ENCODE data around the gene C5orf63. TPM values are rescaled to one million over a fixed set of nuclear protein-coding genes. Genes with fewer than 3 reads are reported as not detected.
"Not testable (repeated sequence)": the region's sequence is repeated elsewhere in the genome, so short reads cannot be mapped to it uniquely, and the experiment has no call there.

The C5orf63 gene
- total RNA-seq, 2 experiments from 2014 or later = 8.8 to 11.6 TPM

DNA sequence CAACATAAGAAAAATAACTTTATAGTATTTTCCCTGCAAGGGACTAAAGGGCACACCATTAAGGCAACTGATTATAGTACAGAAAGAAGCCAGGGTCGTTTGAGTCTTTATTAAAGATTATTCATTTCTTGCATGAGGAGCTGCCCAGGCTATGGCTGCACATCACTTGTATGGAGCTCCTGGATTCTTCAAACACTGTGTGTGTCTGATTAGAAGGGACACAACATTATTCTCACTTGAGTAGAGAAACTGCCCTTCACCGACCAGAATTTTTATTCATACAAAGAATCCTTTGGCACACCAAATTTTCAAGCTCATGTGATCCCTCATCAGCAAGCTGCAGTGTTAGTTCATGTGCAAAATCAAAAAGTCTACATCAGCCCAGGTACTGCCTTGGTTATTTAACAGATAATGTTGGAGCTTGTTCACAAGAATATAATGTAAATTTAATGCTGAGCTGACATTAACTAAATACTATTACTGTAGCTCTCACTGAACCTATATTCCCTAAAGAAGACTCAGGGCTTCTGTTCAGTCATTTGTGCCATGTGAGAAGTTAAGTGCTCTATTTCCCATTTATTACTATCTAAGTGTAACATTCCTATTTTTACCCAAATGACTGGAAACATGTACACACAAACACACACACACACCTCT lies 9.9 kb downstream of the C5orf63 start:
- Mint-ChIP-seq H3K36me3 (peaks cover 12% of the 10 kb centered on the region), H3K9me3 (no peaks in the 10 kb centered on the region), H3K4me3 (no peak overlapping the region), H3K4me1 (peaks cover 2% of the 10 kb centered on the region), H3K27ac (no peak overlapping the region), H3K27me3 (no peaks in the 10 kb centered on the region)
- DNase-seq (no peak), ATAC-seq (ENCODE audit: low read depth) (no peak)
- POLR2A ChIA-PET = interaction anchor here (1.7 kb wide), 1 partner anchor 9 kb away, joined by 6 read pairs; no protein-coding TSS in a partner anchor

- Mint-ChIP-seq H3K9me3 (no peaks in the 10 kb centered on the region), H3K4me1 (peaks cover 2% of the 10 kb centered on the region), H3K27ac (no peak overlapping the region), H3K4me3 (no peak overlapping the region), H3K36me3 (peaks cover 13% of the 10 kb centered on the region), H3K27me3 (no peaks in the 10 kb centered on the region)
- no peak for DNase-seq
- no peak for ATAC-seq (ENCODE audit: low read depth)
- POLR2A ChIA-PET = no interaction called here
These were observed 11.3 kb downstream of the C5orf63 start for GRCh38 chr5:127061956-127062355.

DNA sequence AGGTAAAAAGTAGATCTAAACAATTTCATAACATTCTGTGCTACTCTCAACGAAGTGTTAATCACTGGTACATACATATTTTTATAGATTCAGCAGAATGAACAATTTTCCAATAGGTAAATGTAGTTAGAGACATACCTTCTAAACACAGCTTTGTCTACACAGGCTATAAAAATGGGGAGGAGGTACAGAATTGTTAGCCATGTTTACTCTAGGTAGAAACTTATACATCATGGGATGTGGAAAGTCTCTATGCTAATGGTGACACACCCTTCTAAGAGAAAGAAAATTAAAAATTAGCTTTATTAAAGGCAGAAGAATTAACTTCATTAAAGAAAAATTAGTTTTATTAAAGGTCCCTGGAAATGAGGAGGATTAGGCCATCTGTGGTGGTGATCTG lies 11.8 kb downstream of the C5orf63 start:
- DNase-seq (no peak), ATAC-seq (ENCODE audit: low read depth) (no peak)
- no peaks in the 10 kb centered on the region for H3K27me3 Mint-ChIP-seq
- peaks cover 2% of the 10 kb centered on the region for H3K4me1 Mint-ChIP-seq
- H3K9me3 Mint-ChIP-seq = no peaks in the 10 kb centered on the region
- H3K27ac Mint-ChIP-seq = no peak overlapping the region
- peaks cover 14% of the 10 kb centered on the region for H3K36me3 Mint-ChIP-seq
- no peak overlapping the region for H3K4me3 Mint-ChIP-seq
- POLR2A ChIA-PET = no interaction called here

DNA sequence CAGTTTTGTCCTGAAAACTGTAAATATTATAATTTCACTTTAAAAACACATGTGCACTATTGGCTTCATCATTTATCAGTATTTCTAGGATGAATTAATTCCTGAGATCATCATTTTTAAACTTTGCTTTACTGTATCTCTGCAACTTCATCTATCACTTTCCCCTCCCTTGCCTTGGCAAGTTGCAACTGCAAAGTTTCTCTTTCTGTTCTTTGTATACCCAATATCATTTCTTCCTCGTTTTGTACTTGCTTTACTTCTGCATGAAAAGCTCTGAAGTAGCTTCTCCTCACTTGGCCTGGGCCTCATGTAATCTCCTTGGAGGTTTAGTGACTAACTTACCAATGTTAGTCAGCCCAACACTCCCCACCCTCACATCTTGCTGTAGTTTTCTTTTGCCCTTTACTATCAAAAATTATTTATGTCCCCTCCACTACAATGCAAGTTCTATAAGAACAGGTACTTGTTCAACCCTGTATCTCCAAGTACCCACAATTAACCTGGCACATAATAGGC lies 12.8 kb downstream of the C5orf63 start:
- no peak overlapping the region for H3K27ac Mint-ChIP-seq
- H3K27me3 Mint-ChIP-seq = no peaks in the 10 kb centered on the region
- POLR2A ChIA-PET = no interaction called here
- no peak overlapping the region for H3K4me3 Mint-ChIP-seq
- ATAC-seq (ENCODE audit: low read depth) (no peak), DNase-seq (no peak)
- peaks cover 4% of the 10 kb centered on the region for H3K9me3 Mint-ChIP-seq
- H3K36me3 Mint-ChIP-seq = peaks cover 23% of the 10 kb centered on the region
- peaks cover 2% of the 10 kb centered on the region for H3K4me1 Mint-ChIP-seq

- H3K27ac Mint-ChIP-seq = no peak overlapping the region
- peaks cover 36% of the 10 kb centered on the region for H3K36me3 Mint-ChIP-seq
- POLR2A ChIA-PET = no interaction called here
- no peak for DNase-seq
- no peak for ATAC-seq (ENCODE audit: low read depth)
- peaks cover 5% of the 10 kb centered on the region for H3K9me3 Mint-ChIP-seq
- H3K4me1 Mint-ChIP-seq = peaks cover 4% of the 10 kb centered on the region
- no peak overlapping the region for H3K4me3 Mint-ChIP-seq
- no peaks in the 10 kb centered on the region for H3K27me3 Mint-ChIP-seq
These were observed 16.4 kb downstream of the C5orf63 start for GRCh38 chr5:127056896-127057295.

GRCh38 chr5:127055880-127056653 lies 17.2 kb downstream of the C5orf63 start:
- Mint-ChIP-seq H3K27ac (no peak overlapping the region), H3K4me3 (no peak overlapping the region), H3K9me3 (peaks cover 5% of the 10 kb centered on the region), H3K36me3 (peaks cover 38% of the 10 kb centered on the region), H3K4me1 (peaks cover 4% of the 10 kb centered on the region), H3K27me3 (no peaks in the 10 kb centered on the region)
- DNase-seq (no peak), ATAC-seq (ENCODE audit: low read depth) (no peak)
- POLR2A ChIA-PET = interaction anchor here (0.9 kb wide), 1 partner anchor 202 kb away, joined by 3 read pairs; no protein-coding TSS in a partner anchor

DNA sequence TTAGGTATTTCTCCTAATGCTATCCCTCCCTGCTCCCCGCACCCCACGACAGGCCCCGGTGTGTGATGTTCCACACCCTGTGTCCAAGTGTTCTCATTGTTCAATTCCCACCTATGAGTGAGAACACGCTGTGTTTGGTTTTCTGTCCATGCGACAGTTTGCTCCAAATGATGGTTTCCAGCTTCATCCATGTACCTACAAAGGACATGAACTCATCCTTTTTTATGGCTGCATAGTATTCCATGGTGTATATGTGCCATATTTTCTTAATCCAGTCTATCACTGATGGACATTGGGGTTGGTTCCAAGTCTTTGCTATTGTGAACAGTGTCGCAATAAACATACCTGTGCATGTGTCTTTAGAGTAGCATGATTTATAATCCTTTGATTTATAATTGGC lies 19.8 kb downstream of the C5orf63 start:
- H3K36me3 Mint-ChIP-seq = peaks cover 35% of the 10 kb centered on the region
- H3K4me1 Mint-ChIP-seq; POLR2A ChIA-PET; DNase-seq; H3K27me3 Mint-ChIP-seq; ATAC-seq (ENCODE audit: low read depth); H3K4me3 Mint-ChIP-seq; H3K27ac Mint-ChIP-seq; H3K9me3 Mint-ChIP-seq: not testable (repeated sequence)

DNA sequence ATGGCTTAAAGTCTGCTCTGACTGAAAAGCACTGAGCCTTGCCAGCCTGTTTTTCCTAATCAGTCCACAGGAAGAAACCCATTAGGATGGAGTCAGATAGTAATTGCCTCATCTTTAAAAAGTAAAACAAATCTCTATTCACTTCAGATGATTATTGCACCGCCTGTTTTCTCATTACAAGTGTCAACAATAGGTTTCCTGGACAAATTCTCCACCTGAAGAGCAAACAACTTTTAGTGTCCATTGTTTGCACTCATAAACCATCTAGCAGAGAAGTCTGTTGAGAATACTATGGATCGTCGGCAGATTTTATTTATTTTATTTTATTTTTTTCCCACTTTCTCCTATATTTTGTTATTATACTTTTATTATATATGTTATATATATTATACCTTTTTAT lies 20.3 kb downstream of the C5orf63 start:
- Mint-ChIP-seq H3K4me3 (no peak overlapping the region), H3K36me3 (peaks cover 34% of the 10 kb centered on the region), H3K9me3 (peaks cover 5% of the 10 kb centered on the region), H3K27ac (no peak overlapping the region), H3K4me1 (peaks cover 2% of the 10 kb centered on the region), H3K27me3 (no peaks in the 10 kb centered on the region)
- POLR2A ChIA-PET = no interaction called here
- ATAC-seq (ENCODE audit: low read depth) (no peak), DNase-seq (no peak)

GRCh38 chr5:127051591-127051990 lies 21.7 kb downstream of the C5orf63 start:
- peaks cover 5% of the 10 kb centered on the region for H3K9me3 Mint-ChIP-seq
- POLR2A ChIA-PET = no interaction called here
- H3K27me3 Mint-ChIP-seq = no peaks in the 10 kb centered on the region
- no peak for ATAC-seq (ENCODE audit: low read depth)
- peaks cover 2% of the 10 kb centered on the region for H3K4me1 Mint-ChIP-seq
- no peak for DNase-seq
- H3K36me3 Mint-ChIP-seq = peaks cover 30% of the 10 kb centered on the region
- H3K4me3 Mint-ChIP-seq = no peak overlapping the region
- no peak overlapping the region for H3K27ac Mint-ChIP-seq

GRCh38 chr5:127046343-127047072 lies 26.8 kb downstream of the C5orf63 start:
- no peak for ATAC-seq (ENCODE audit: low read depth)
- Mint-ChIP-seq H3K9me3 (no peaks in the 10 kb centered on the region), H3K36me3 (peaks cover 3% of the 10 kb centered on the region), H3K4me1 (no peaks in the 10 kb centered on the region), H3K4me3 (no peak overlapping the region), H3K27ac (no peak overlapping the region), H3K27me3 (no peaks in the 10 kb centered on the region)
- DNase-seq = no peak
- POLR2A ChIA-PET = no interaction called here

DNA sequence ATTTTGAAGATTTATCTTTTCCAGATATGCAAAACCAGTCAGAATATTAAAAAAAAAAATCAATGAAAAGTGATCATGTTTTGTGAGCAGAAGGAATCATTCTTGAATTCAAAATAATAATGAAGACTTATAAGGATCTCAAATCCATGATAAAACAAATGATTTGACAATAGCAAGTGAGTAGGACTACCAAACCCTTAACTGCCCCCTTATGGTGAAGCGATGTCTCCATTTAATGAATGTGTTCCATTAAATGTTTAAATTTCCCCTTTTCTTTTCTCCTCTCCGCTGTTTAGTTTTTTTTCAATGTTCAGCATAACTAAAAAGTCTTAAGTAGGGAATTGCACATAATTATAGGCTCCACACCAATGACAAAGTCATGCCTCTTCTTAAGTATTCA lies 30.7 kb downstream of the C5orf63 start:
- Mint-ChIP-seq H3K9me3 (no peaks in the 10 kb centered on the region), H3K27me3 (no peaks in the 10 kb centered on the region)

DNA sequence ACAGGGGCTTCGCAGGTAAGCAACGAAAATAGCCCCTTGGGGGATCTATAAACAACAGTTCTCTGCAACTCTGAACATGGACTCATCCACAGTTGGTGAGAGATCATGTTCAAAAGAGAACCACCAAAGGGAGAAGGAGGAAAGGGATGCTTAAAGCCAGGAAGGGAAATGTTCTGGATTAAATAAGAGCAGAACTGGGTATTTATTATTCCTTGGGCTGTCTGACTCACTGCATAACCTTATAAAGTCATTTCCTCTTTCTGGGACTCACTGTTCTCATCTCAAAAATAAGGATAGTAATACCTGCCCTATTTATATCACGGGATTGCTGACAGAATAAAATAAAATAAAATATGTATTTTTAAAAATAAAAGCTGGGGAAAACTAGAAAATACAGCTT lies 31.7 kb downstream of the C5orf63 start:
- POLR2A ChIA-PET = no interaction called here
- peaks cover 2% of the 10 kb centered on the region for H3K4me1 Mint-ChIP-seq
- ATAC-seq (ENCODE audit: low read depth) (no peak), DNase-seq (no peak)
- H3K36me3 Mint-ChIP-seq = no peaks in the 10 kb centered on the region
- H3K27me3 Mint-ChIP-seq = no peaks in the 10 kb centered on the region
- no peak overlapping the region for H3K27ac Mint-ChIP-seq
- no peaks in the 10 kb centered on the region for H3K9me3 Mint-ChIP-seq
- H3K4me3 Mint-ChIP-seq = no peak overlapping the region

More for the DNA sequence above, 30.7 kb downstream of the C5orf63 start:
- no peak for ATAC-seq (ENCODE audit: low read depth)
- no peak overlapping the region for H3K4me3 Mint-ChIP-seq
- peaks cover 2% of the 10 kb centered on the region for H3K4me1 Mint-ChIP-seq
- H3K27ac Mint-ChIP-seq = no peak overlapping the region
- no peak for DNase-seq
- POLR2A ChIA-PET = no interaction called here
- H3K36me3 Mint-ChIP-seq = no peaks in the 10 kb centered on the region

DNA sequence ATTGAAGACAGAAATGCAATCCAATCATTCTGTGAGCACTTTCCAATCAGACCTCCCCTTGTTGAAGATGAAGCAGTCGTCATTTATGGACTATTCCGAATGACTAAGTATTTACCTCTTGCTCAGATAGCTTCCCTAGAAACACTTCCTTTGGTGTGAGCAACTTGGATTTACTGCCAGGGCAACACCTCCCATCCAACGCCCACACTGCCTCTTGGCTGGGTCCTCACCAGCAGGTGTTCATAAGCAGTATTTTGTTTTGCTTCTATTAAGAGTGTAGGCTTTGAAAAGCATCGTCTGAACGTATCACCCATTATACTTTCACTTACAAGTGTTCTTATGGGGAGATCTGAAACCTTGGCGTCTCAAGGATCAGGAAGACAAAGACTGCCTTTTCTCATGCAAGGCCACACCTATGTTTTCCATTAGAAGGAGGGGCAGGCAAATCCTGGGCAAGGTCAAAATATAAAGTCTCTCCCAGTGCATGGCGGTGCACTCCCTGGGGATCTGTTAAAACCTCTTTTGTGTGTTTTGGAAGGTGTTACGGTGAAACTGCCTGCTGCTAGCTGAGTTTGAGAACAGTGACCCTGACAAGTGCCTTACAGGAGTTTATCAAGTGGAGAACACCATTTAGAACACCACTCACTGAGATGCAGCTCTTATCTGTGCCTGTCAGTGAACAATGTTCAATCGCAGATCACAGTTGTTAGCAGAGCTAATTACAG lies 32.3 kb downstream of the C5orf63 start:
- Mint-ChIP-seq H3K36me3 (no peaks in the 10 kb centered on the region), H3K4me3 (no peak overlapping the region), H3K4me1 (peaks cover 2% of the 10 kb centered on the region), H3K27ac (peak overlapping the region; percentile 22), H3K27me3 (peaks cover 4% of the 10 kb centered on the region), H3K9me3 (no peaks in the 10 kb centered on the region)
- POLR2A ChIA-PET = no interaction called here
- no peak for ATAC-seq (ENCODE audit: low read depth)
- no peak for DNase-seq
